Mucosa of rectum (tissue), 2 donors: ENCODE results near the gene LANCL2.

Source experiments
- H3K27ac ChIP-seq, 2 donors: one replicate each; pipeline ENCODE4 v1.7.0; 2013; ENCODE audit warnings: inconsistent platforms in 2 of 2, low read depth in 2 of 2, low read length in 2 of 2
- H3K27me3 ChIP-seq, 2 donors: one replicate each; pipeline ENCODE4 v1.7.0; 2013; ENCODE audit warnings: low read length in 2 of 2; ENCODE audit not compliant: control insufficient read depth in 2 of 2, insufficient read depth in 2 of 2
- H3K36me3 ChIP-seq, 2 donors: one replicate each; pipeline ENCODE4 v1.7.0; 2013; ENCODE audit warnings: low read length in 2 of 2; ENCODE audit not compliant: control insufficient read depth in 2 of 2, insufficient read depth in 2 of 2
- H3K4me1 ChIP-seq, 2 donors: one replicate each; pipeline ENCODE4 v1.7.0; 2013; ENCODE audit warnings: low read length in 2 of 2, mild to moderate bottlenecking in 1 of 2; ENCODE audit not compliant: control insufficient read depth in 2 of 2, insufficient read depth in 2 of 2
- H3K4me3 ChIP-seq, 2 donors: one replicate each; pipeline ENCODE4 v1.7.0; 2013; ENCODE audit warnings: low read length in 2 of 2
- H3K9ac ChIP-seq, 2 donors: one replicate each; pipeline ENCODE4 v1.7.0; 2013; ENCODE audit warnings: low read length in 2 of 2, low read depth in 1 of 2, mild to moderate bottlenecking in 1 of 2
- H3K9me3 ChIP-seq, 2 donors: one replicate each; pipeline ENCODE4 v1.7.0; 2013; ENCODE audit warnings: low read length in 2 of 2; ENCODE audit not compliant: control insufficient read depth in 2 of 2
- donor health status: healthy.
- donor health status: Normal muscosa, but diverticular disease.

Gene LANCL2

GRCh38 chr7:55377162-55377817 lies 12.2 kb downstream of the LANCL2 start:
- Histone ChIP-seq H3K27ac (no peak overlapping the region), H3K4me1 (no peaks in the 10 kb centered on the region), H3K36me3 (no peaks in the 10 kb centered on the region), H3K4me3 (no peak overlapping the region), H3K9me3 (no peaks in the 10 kb centered on the region), H3K27me3 (no peaks in the 10 kb centered on the region), H3K9ac (no peak overlapping the region)

GRCh38 chr7:55379285-55379684 lies 14.1 kb downstream of the LANCL2 start:
- no peaks in the 10 kb centered on the region for H3K9me3 ChIP-seq
- H3K36me3 ChIP-seq = no peaks in the 10 kb centered on the region
- H3K27ac ChIP-seq = no peak overlapping the region
- no peaks in the 10 kb centered on the region for H3K27me3 ChIP-seq
- no peak overlapping the region for H3K4me3 ChIP-seq
- no peaks in the 10 kb centered on the region for H3K4me1 ChIP-seq
- H3K9ac ChIP-seq = no peak overlapping the region

- H3K36me3 ChIP-seq = no peaks in the 10 kb centered on the region
- peaks cover 0 to 3% of the 10 kb centered on the region in 2 donors for H3K9me3 ChIP-seq
- no peak overlapping the region for H3K4me3 ChIP-seq
- H3K9ac ChIP-seq = no peak overlapping the region
- H3K27ac ChIP-seq = no peak overlapping the region
- no peaks in the 10 kb centered on the region for H3K4me1 ChIP-seq
- no peaks in the 10 kb centered on the region for H3K27me3 ChIP-seq
Measured at GRCh38 chr7:55381189-55381588, 16.1 kb downstream of the LANCL2 start.

- no peak overlapping the region for H3K9ac ChIP-seq
Measured at GRCh38 chr7:55381696-55382095, 16.6 kb downstream of the LANCL2 start.

GRCh38 chr7:55382251-55382650 lies 17.1 kb downstream of the LANCL2 start:
- Histone ChIP-seq H3K9me3 (peaks cover 0 to 10% of the 10 kb centered on the region in 2 donors), H3K9ac (no peak overlapping the region), H3K27me3 (no peaks in the 10 kb centered on the region), H3K4me1 (no peaks in the 10 kb centered on the region), H3K27ac (no peak overlapping the region), H3K36me3 (no peaks in the 10 kb centered on the region), H3K4me3 (no peak overlapping the region)

More at GRCh38 chr7:55381696-55382095, 16.6 kb downstream of the LANCL2 start:
- no peak overlapping the region for H3K4me3 ChIP-seq
- H3K4me1 ChIP-seq = no peaks in the 10 kb centered on the region
- peaks cover 0 to 9% of the 10 kb centered on the region in 2 donors for H3K9me3 ChIP-seq
- no peak overlapping the region for H3K27ac ChIP-seq
- no peaks in the 10 kb centered on the region for H3K36me3 ChIP-seq
- H3K27me3 ChIP-seq = no peaks in the 10 kb centered on the region

- H3K9me3 ChIP-seq = peaks cover 0 to 11% of the 10 kb centered on the region in 2 donors
- H3K36me3 ChIP-seq = no peaks in the 10 kb centered on the region
- no peaks in the 10 kb centered on the region for H3K27me3 ChIP-seq
- H3K9ac ChIP-seq = no peak overlapping the region
- no peaks in the 10 kb centered on the region for H3K4me1 ChIP-seq
- H3K4me3 ChIP-seq = no peak overlapping the region
- H3K27ac ChIP-seq = no peak overlapping the region
Measured at GRCh38 chr7:55386541-55386940, 21.4 kb downstream of the LANCL2 start.

GRCh38 chr7:55387062-55387965 lies 22.2 kb downstream of the LANCL2 start:
- peaks cover 0 to 11% of the 10 kb centered on the region in 2 donors for H3K9me3 ChIP-seq
- no peak overlapping the region for H3K4me3 ChIP-seq
- no peak overlapping the region for H3K9ac ChIP-seq
- peaks cover 0 to under 1% of the 10 kb centered on the region in 2 donors for H3K36me3 ChIP-seq
- no peak overlapping the region for H3K27ac ChIP-seq
- H3K4me1 ChIP-seq = no peaks in the 10 kb centered on the region
- no peaks in the 10 kb centered on the region for H3K27me3 ChIP-seq

- no peaks in the 10 kb centered on the region for H3K27me3 ChIP-seq
- H3K4me3 ChIP-seq = no peak overlapping the region
- no peaks in the 10 kb centered on the region for H3K9me3 ChIP-seq
- H3K4me1 ChIP-seq = no peaks in the 10 kb centered on the region
- no peak overlapping the region for H3K27ac ChIP-seq
- peaks cover 6 to 10% of the 10 kb centered on the region in 2 donors for H3K36me3 ChIP-seq
- no peak overlapping the region for H3K9ac ChIP-seq
Measured at GRCh38 chr7:55396233-55396785, 31.2 kb downstream of the LANCL2 start.

- Histone ChIP-seq H3K27me3 (no peaks in the 10 kb centered on the region), H3K9me3 (no peaks in the 10 kb centered on the region), H3K27ac (no peak overlapping the region), H3K36me3 (peaks cover 4 to 10% of the 10 kb centered on the region in 2 donors), H3K4me3 (no peak overlapping the region), H3K9ac (no peak overlapping the region), H3K4me1 (no peaks in the 10 kb centered on the region)
Measured at GRCh38 chr7:55397617-55398016, 32.5 kb downstream of the LANCL2 start.

GRCh38 chr7:55400191-55400590 lies 35.1 kb downstream of the LANCL2 start:
- Histone ChIP-seq H3K36me3 (peaks cover 4 to 11% of the 10 kb centered on the region in 2 donors), H3K4me3 (no peak overlapping the region), H3K27ac (no peak overlapping the region), H3K27me3 (no peaks in the 10 kb centered on the region), H3K9me3 (no peaks in the 10 kb centered on the region), H3K9ac (no peak overlapping the region), H3K4me1 (no peaks in the 10 kb centered on the region)
